GM21528 (cell line): ENCODE data around the gene ITGAE.
A peak's percentile ranks its signal among the peaks of the same experiment; 100 is the strongest.
"Not testable (repeated sequence)": the region's sequence is repeated elsewhere in the genome, so short reads cannot be mapped to it uniquely, and the experiment has no call there.

Experiments used
- ATAC-seq: cut with Tn5 transposase; IDR thresholded peaks from one replicate; pipeline ENCODE4 v1.9.1; 2021; ENCODE audit warnings: mild to moderate bottlenecking, moderate library complexity; ENCODE audit not compliant: unreplicated experiment, low FRiP score

Gene ITGAE

GRCh38 chr17:3735515-3735914 lies 65.5 kb downstream of the ITGAE start:
- no peak for ATAC-seq

DNA sequence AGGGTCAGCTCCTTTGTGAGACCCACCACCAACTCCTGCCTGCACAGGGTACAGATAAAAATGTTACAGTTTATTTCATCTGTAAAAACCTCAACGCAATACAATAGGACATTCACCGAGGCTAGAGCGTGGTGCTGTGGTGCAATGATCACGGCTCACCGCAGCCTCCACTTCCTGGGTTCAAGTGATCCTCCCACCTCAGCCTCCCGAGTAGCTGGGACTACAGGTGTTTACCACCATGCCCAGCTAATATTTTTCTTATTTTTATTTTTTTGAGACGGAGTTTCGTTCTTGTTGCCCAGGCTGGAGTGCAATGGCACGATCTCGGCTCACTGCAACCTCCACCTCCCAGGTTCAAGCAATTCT lies 66.1 kb downstream of the ITGAE start:
- ATAC-seq, result not testable (repeated sequence)

DNA sequence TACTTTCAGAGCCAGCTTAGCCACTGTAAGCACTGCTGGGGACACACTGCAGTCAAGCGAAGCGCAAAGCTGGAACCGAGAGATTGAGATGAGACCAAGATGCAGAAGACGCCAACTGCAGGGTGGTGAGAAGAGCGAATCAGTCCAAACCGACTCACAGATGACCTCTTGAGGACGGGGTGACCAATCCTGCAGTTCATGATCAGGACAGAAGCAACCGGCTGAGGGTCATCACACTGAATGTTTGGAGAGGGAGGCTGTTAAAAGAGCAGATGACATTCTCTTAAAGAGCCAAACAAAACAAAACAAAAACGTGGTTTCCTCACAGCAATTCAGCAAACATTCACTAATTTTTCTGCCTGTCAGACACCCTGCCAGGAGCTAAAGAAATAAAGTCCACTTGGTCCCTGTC lies 68.8 kb downstream of the ITGAE start:
- no peak for ATAC-seq

DNA sequence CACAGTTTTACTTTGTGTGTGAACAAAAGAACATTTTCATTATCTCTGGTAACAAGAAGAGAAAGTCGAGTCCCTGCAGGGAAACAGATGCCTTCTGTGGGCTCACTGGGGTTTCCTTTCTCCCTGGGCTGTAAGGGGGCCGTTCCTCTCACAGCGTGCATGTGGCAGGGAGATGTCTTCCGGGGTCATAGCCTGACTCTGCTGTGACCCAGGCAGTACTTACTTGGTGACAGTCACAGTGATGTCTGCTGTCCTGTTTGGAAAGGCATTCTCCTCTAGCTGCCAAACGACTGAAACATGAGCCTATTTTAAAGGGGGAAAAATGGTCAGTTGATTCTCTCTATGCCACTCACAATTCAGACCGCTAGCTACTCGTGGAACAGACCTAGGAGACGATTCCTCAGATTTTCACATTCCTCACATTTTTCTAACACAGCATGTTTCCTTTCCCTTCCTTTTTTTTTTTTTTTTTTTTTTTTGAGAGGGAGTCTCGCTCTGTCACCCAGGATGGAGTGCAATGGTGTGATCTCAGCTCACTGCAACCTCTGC lies 70.0 kb downstream of the ITGAE start:
- ATAC-seq, result no peak

- no peak for ATAC-seq
These were observed 71.1 kb downstream of the ITGAE start for GRCh38 chr17:3729881-3730280.

- ATAC-seq, result not testable (repeated sequence)
These were observed 72.9 kb downstream of the ITGAE start for GRCh38 chr17:3728099-3728498.

DNA sequence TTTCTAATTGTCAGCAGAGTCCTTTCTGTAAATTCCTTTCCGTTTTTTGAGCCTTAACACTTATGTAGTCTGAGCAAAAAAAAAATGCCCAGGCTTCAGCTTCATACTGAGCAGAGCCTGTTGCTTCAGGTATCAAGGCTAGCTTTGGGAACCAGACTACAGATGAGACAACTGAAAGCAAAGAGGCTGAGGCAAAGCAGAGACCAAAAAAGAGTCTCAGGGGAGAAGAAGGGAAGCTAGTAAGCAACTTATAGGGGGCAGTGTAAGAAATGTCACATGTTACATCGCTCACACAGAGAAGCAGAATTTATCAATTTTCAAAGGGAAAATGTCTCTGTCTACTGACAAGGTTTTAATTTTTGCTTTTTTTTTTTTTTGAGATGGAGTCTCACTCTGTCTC lies 73.9 kb downstream of the ITGAE start:
- ATAC-seq, result no peak

DNA sequence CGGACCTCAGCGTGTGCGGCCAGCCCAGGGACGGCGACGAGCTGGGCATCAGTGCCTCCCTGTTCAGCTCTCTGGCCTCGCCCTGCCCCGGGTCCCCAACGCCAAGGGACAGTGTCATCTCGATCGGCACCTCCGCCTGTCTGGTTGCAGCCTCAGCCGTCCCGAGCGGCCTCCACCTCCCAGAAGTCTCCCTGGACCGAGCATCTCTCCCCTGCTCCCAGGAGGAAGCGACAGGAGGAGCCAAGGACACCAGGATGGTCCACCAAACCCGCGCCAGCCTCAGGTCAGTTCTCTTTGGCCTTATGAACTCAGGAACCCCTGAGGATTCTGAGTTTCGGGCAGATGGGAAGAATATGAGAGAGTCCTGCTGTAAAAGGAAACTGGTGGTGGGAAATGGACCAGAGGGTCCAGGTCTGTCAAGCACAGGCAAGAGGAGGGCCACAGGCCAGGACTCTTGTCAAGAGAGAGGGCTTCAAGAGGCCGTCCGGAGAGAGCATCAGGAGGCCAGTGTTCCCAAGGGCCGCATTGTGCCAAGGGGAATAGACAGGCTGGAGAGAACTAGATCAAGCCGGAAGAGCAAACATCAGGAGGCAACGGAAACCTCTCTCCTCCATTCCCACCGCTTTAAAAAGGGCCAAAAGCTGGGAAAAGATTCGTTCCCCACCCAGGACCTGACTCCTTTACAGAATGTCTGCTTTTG lies 76.5 kb downstream of the ITGAE start:
- ATAC-seq, result no peak

GRCh38 chr17:3723556-3724377 lies 77.2 kb downstream of the ITGAE start, which contains the start of gene HASPIN:
HASPIN (plus strand) TSS chr17:3723903; CDS start chr17:3723936, 33 bp downstream.
- peak; percentile 79 for ATAC-seq

- peak; percentile 4 for ATAC-seq
These were observed 77.8 kb downstream of the ITGAE start for GRCh38 chr17:3723188-3723555.

- ATAC-seq, result no peak
These were observed 78.3 kb downstream of the ITGAE start for GRCh38 chr17:3722716-3723115.

GRCh38 chr17:3719265-3719664 lies 81.7 kb downstream of the ITGAE start:
- no peak for ATAC-seq

DNA sequence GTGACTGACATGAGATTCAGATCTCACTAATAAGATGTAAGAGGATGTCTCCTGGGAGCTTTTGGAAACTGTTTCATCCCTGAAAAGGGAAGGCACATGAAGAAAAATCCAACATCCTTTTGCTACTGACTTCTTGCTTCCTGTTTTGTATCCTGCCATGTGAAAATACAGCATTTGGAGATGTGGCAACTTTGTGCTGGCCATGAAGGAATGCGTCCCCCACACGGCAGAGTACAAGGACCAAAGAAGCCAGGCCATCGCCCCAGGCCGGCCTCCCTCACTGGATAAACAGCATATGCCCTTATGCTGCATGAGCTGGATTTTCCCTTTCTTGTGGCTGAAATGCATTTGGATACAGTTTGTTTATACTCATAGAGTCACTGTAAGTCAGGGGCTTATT lies 82.8 kb downstream of the ITGAE start:
- no peak for ATAC-seq

DNA sequence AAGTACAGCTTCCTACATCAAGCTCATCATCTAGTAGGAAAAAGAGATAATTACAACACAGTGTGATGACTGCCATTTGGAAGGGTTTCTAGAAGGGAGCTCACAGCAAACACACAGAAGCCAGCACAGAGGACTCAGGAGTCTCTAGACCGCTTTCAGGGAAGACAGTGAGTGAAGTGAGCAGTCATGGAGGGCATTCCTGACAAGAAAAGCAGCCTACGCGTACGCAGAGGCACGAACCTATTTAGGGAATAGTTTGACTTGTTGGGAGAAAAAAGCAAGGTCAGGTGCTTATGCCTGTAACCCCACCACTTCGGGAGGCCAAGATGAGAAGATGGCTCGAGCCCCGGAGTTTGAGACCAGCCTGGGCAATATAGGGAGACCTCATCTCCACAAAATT lies 85.7 kb downstream of the ITGAE start:
- no peak for ATAC-seq

- no peak for ATAC-seq
These were observed 88.1 kb downstream of the ITGAE start for GRCh38 chr17:3712811-3713463.

GRCh38 chr17:3710951-3711383 lies 90.0 kb downstream of the ITGAE start:
- peak; percentile 87 for ATAC-seq

- ATAC-seq, result no peak
These were observed 92.6 kb downstream of the ITGAE start for GRCh38 chr17:3708366-3708765.

DNA sequence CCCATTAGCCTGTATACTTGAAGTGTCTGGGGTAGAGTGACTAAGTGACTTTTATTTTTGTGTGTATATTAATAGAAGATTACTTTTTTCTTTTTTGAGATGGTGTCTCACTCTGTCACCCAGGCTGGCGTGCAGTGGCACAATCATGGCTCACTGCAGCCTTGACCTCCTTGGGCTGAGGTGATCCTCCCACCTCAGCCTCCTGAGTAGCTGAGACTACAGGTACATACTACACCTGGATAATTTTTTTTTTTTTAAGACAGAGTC lies 95.3 kb downstream of the ITGAE start:
- ATAC-seq, result not testable (repeated sequence)

- no peak for ATAC-seq
These were observed 95.9 kb downstream of the ITGAE start for GRCh38 chr17:3704931-3705717.

DNA sequence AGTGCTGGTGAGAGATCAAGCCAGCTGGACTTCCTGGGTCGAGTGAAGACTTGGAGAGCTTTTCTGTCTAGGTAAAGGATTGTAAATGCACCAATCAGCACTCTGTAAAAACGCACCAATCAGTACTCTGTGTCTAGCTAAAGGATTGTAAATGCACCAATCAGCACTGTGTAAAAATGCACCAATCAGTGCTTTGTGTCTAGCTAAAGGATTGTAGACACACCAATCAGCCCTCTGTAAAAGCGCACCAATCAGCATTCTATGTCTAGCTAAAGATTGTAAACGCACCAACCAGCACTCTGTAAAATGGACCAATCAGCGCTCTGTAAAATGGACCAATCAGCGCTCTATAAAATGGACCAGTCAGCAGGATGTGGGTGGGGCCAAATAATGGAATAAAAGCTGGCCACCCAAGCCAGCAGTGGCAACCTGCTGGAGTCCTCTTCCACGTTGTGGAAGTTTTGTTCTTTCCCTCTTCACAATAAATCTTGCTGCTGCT lies 98.9 kb downstream of the ITGAE start:
- not testable (repeated sequence) for ATAC-seq
